Upper lobe of left lung (tissue), 4 donors: ENCODE data around the gene MEIS1.

ENCODE experiments used
- CTCF ChIP-seq, 6 experiments: fragments of 450-650 bp in 4 of 6; fragments of 200-600 bp in 2 of 6; sonication (generic) in 2 of 6; IDR thresholded peaks; one replicate each; pipeline ENCODE4 v1.5.1; 2016 to 2019; ENCODE audit warnings: antibody characterized with exemption in 6 of 6
- POLR2A ChIP-seq, 4 donors: fragments of 450-650 bp; IDR thresholded peaks; one replicate each; pipeline ENCODE4 v1.5.1; 2016 to 2017; ENCODE audit warnings: antibody characterized with exemption in 4 of 4, mild to moderate bottlenecking in 2 of 4

- TF ChIP-seq POLR2A (IDR thresholded peaks at IDR 0.05) (no peak), CTCF (IDR thresholded peaks at IDR 0.05) (no peak)
These were observed 169.4 kb downstream of the MEIS1 start for GRCh38 chr2:66604326-66604725.
